ENCODE results near the gene KDM1B.
"Not testable (repeated sequence)": the region's sequence is repeated elsewhere in the genome, so short reads cannot be mapped to it uniquely, and the experiment has no call there.

Gene KDM1B

GRCh38 chr6:18218233-18218632 is 63.0 kb downstream of the KDM1B start:
- H3K27me3 Mint-ChIP-seq: no peaks in the 10 kb centered on the region
- no peaks in the 10 kb centered on the region for H3K9me3 Mint-ChIP-seq
- H3K27ac Mint-ChIP-seq: no peak overlapping the region
- no peak for DNase-seq
- no peak overlapping the region for H3K4me3 Mint-ChIP-seq
- peaks cover 14% of the 10 kb centered on the region for H3K4me1 Mint-ChIP-seq (ENCODE audit: low read depth)
- H3K36me3 Mint-ChIP-seq (ENCODE audit: low read depth): peaks cover 83% of the 10 kb centered on the region

- Mint-ChIP-seq H3K4me1 (ENCODE audit: low read depth) (peaks cover 3% of the 10 kb centered on the region), H3K4me3 (no peak overlapping the region), H3K36me3 (ENCODE audit: low read depth) (peaks cover 84% of the 10 kb centered on the region), H3K9me3 (no peaks in the 10 kb centered on the region), H3K27me3 (no peaks in the 10 kb centered on the region), H3K27ac (peak overlapping the region; percentile 4)
- DNase-seq: no peak
Observed at GRCh38 chr6:18219591-18219990, 64.4 kb downstream of the KDM1B start.

GRCh38 chr6:18221288-18221615 is 66.0 kb downstream of the KDM1B start:
- H3K9me3 Mint-ChIP-seq: no peaks in the 10 kb centered on the region
- DNase-seq: no peak
- no peak overlapping the region for H3K4me3 Mint-ChIP-seq
- peaks cover 5% of the 10 kb centered on the region for H3K4me1 Mint-ChIP-seq (ENCODE audit: low read depth)
- peaks cover 87% of the 10 kb centered on the region for H3K36me3 Mint-ChIP-seq (ENCODE audit: low read depth)
- H3K27ac Mint-ChIP-seq: peak overlapping the region; percentile 35
- no peaks in the 10 kb centered on the region for H3K27me3 Mint-ChIP-seq

- not testable (repeated sequence) for DNase-seq; H3K27me3 Mint-ChIP-seq; H3K4me3 Mint-ChIP-seq; H3K4me1 Mint-ChIP-seq (ENCODE audit: low read depth)
- peaks cover 15% of the 10 kb centered on the region for H3K9me3 Mint-ChIP-seq
- peak overlapping the region; percentile 51 for H3K27ac Mint-ChIP-seq
- H3K36me3 Mint-ChIP-seq (ENCODE audit: low read depth): peaks cover 98% of the 10 kb centered on the region
Observed at GRCh38 chr6:18226451-18227105, 71.4 kb downstream of the KDM1B start.

GRCh38 chr6:18227166-18227565 is 71.9 kb downstream of the KDM1B start:
- Mint-ChIP-seq H3K36me3 (ENCODE audit: low read depth) (peaks cover 98% of the 10 kb centered on the region), H3K9me3 (peaks cover 19% of the 10 kb centered on the region), H3K27ac (peak overlapping the region; percentile 51)
- not testable (repeated sequence) for DNase-seq; H3K27me3 Mint-ChIP-seq; H3K4me1 Mint-ChIP-seq (ENCODE audit: low read depth); H3K4me3 Mint-ChIP-seq

GRCh38 chr6:18228590-18228989 is 73.4 kb downstream of the KDM1B start:
- peaks cover 99% of the 10 kb centered on the region for H3K36me3 Mint-ChIP-seq (ENCODE audit: low read depth)
- H3K27me3 Mint-ChIP-seq; H3K4me3 Mint-ChIP-seq; DNase-seq; H3K4me1 Mint-ChIP-seq (ENCODE audit: low read depth); H3K27ac Mint-ChIP-seq: not testable (repeated sequence)
- peaks cover 26% of the 10 kb centered on the region for H3K9me3 Mint-ChIP-seq

- H3K4me1 Mint-ChIP-seq (ENCODE audit: low read depth); H3K4me3 Mint-ChIP-seq; H3K27me3 Mint-ChIP-seq; DNase-seq: not testable (repeated sequence)
- Mint-ChIP-seq H3K27ac (peak overlapping the region; percentile 34), H3K9me3 (peaks cover 36% of the 10 kb centered on the region), H3K36me3 (ENCODE audit: low read depth) (peaks cover 99% of the 10 kb centered on the region)
Observed at GRCh38 chr6:18231856-18232255, 76.6 kb downstream of the KDM1B start.

- not testable (repeated sequence) for H3K27ac Mint-ChIP-seq, H3K4me3 Mint-ChIP-seq
- peaks cover 98% of the 10 kb centered on the region for H3K36me3 Mint-ChIP-seq (ENCODE audit: low read depth)
Observed at GRCh38 chr6:18233770-18234169, 78.5 kb downstream of the KDM1B start.

GRCh38 chr6:18234564-18234963 is 79.3 kb downstream of the KDM1B start:
- H3K4me1 Mint-ChIP-seq (ENCODE audit: low read depth): peaks cover 7% of the 10 kb centered on the region
- H3K36me3 Mint-ChIP-seq (ENCODE audit: low read depth): peaks cover 97% of the 10 kb centered on the region
- DNase-seq: no peak
- H3K9me3 Mint-ChIP-seq: peaks cover 34% of the 10 kb centered on the region
- H3K27ac Mint-ChIP-seq: no peak overlapping the region
- no peak overlapping the region for H3K4me3 Mint-ChIP-seq
- H3K27me3 Mint-ChIP-seq: no peaks in the 10 kb centered on the region

More at GRCh38 chr6:18233770-18234169, 78.5 kb downstream of the KDM1B start:
- not testable (repeated sequence) for H3K4me1 Mint-ChIP-seq (ENCODE audit: low read depth); DNase-seq; H3K27me3 Mint-ChIP-seq
- H3K9me3 Mint-ChIP-seq: peaks cover 36% of the 10 kb centered on the region

- H3K4me3 Mint-ChIP-seq: no peak overlapping the region
- peaks cover 31% of the 10 kb centered on the region for H3K9me3 Mint-ChIP-seq
- peaks cover 5% of the 10 kb centered on the region for H3K4me1 Mint-ChIP-seq (ENCODE audit: low read depth)
- no peak for DNase-seq
- no peak overlapping the region for H3K27ac Mint-ChIP-seq
- peaks cover 97% of the 10 kb centered on the region for H3K36me3 Mint-ChIP-seq (ENCODE audit: low read depth)
- no peaks in the 10 kb centered on the region for H3K27me3 Mint-ChIP-seq
Observed at GRCh38 chr6:18235524-18235923, 80.3 kb downstream of the KDM1B start.

GRCh38 chr6:18237167-18237566 is 81.9 kb downstream of the KDM1B start:
- Mint-ChIP-seq H3K27me3 (no peaks in the 10 kb centered on the region), H3K9me3 (peaks cover 17% of the 10 kb centered on the region), H3K4me1 (ENCODE audit: low read depth) (peaks cover 15% of the 10 kb centered on the region), H3K27ac (no peak overlapping the region), H3K4me3 (no peak overlapping the region), H3K36me3 (ENCODE audit: low read depth) (peaks cover 97% of the 10 kb centered on the region)
- DNase-seq: no peak

- DNase-seq: no peak
- H3K4me1 Mint-ChIP-seq (ENCODE audit: low read depth): peaks cover 42% of the 10 kb centered on the region
- H3K4me3 Mint-ChIP-seq: no peak overlapping the region
- H3K36me3 Mint-ChIP-seq (ENCODE audit: low read depth): peaks cover 97% of the 10 kb centered on the region
- H3K9me3 Mint-ChIP-seq: peaks cover under 1% of the 10 kb centered on the region
- no peak overlapping the region for H3K27ac Mint-ChIP-seq
- H3K27me3 Mint-ChIP-seq: no peaks in the 10 kb centered on the region
Observed at GRCh38 chr6:18240230-18240629, 85.0 kb downstream of the KDM1B start.

- Mint-ChIP-seq H3K36me3 (ENCODE audit: low read depth) (peaks cover 97% of the 10 kb centered on the region), H3K9me3 (peaks cover 5% of the 10 kb centered on the region), H3K27me3 (no peaks in the 10 kb centered on the region), H3K4me1 (ENCODE audit: low read depth) (peaks cover 54% of the 10 kb centered on the region), H3K27ac (peak overlapping the region; percentile 18), H3K4me3 (no peak overlapping the region)
- DNase-seq: no peak
Observed at GRCh38 chr6:18241208-18242038, 86.2 kb downstream of the KDM1B start.

GRCh38 chr6:18242062-18242851 is 87.0 kb downstream of the KDM1B start:
- no peaks in the 10 kb centered on the region for H3K27me3 Mint-ChIP-seq
- peaks cover 99% of the 10 kb centered on the region for H3K36me3 Mint-ChIP-seq (ENCODE audit: low read depth)
- no peak overlapping the region for H3K4me3 Mint-ChIP-seq
- no peak for DNase-seq
- H3K9me3 Mint-ChIP-seq: peaks cover 5% of the 10 kb centered on the region
- peak overlapping the region; percentile 79 for H3K27ac Mint-ChIP-seq
- H3K4me1 Mint-ChIP-seq (ENCODE audit: low read depth): peaks cover 61% of the 10 kb centered on the region
